H1 (cell line): Measurements from ENCODE around the gene ODAD3. TPM values are rescaled to one million over a fixed set of nuclear protein-coding genes. Genes with fewer than 3 reads are reported as not detected.
"Not testable (repeated sequence)": the region's sequence is repeated elsewhere in the genome, so short reads cannot be mapped to it uniquely, and the experiment has no call there.

Experiments used
- CTCF ChIA-PET: fragments of 300-600 bp; sonication (Branson Sonifier 250); formaldehyde crosslinking; loops from one replicate; lab custom pipeline; 2021; ENCODE audit not compliant: partially characterized antibody; lab: Charles Lee
- POLR2A ChIA-PET: fragments of 300-600 bp; sonication (Branson Sonifier 250); formaldehyde crosslinking; loops from one replicate; lab custom pipeline; 2021; ENCODE audit warnings: inconsistent platforms; ENCODE audit not compliant: partially characterized antibody; lab: Charles Lee
- DNase-seq, 2 experiments: peaks; one replicate each; pipeline versions ENCODE4 v3.0.0 to v3.0.0-alpha.2; 2010 to 2022; ENCODE audit warnings: low spot score in 2 of 2, low read depth in 1 of 2, mixed read lengths in 1 of 2
- FAIRE-seq: peaks from 2 replicates; lab custom pipeline; 2011; peaks lifted over from hg19 to GRCh38; lab: Jason Lieb, UNC
- H2AFZ ChIP-seq: 2 replicates; pipeline ENCODE4 v1.8.1; 2012; ENCODE audit warnings: low read length, inconsistent platforms
- H2AK5ac ChIP-seq: 2 replicates; pipeline ENCODE4 v1.6.1; 2013; ENCODE audit warnings: low read depth, low read length
- H2BK120ac ChIP-seq: replicated peaks from 2 replicates; pipeline ENCODE3; 2013; ENCODE audit warnings: low read depth, low read length, inconsistent platforms
- H2BK12ac ChIP-seq: 2 replicates; pipeline ENCODE4 v1.6.1; 2013; ENCODE audit warnings: low read depth, low read length
- H2BK15ac ChIP-seq: 2 replicates; pipeline ENCODE4 v1.6.1; 2013; ENCODE audit warnings: low read length
- H2BK20ac ChIP-seq: 2 replicates; pipeline ENCODE4 v1.6.1; 2013; ENCODE audit warnings: low read length
- H2BK5ac ChIP-seq: 2 replicates; pipeline ENCODE4 v1.6.1; 2013; ENCODE audit warnings: low read depth, low read length
- H3K14ac ChIP-seq: 2 replicates; pipeline ENCODE4 v1.6.1; 2013; ENCODE audit warnings: inconsistent platforms; ENCODE audit not compliant: insufficient read length
- H3K18ac ChIP-seq: 2 replicates; pipeline ENCODE4 v1.6.1; 2013; ENCODE audit warnings: low read length; ENCODE audit errors: extremely low read depth
- H3K23ac ChIP-seq: 2 replicates; pipeline ENCODE4 v1.6.1; 2013; ENCODE audit warnings: inconsistent platforms; ENCODE audit not compliant: insufficient read length
- H3K23me2 ChIP-seq: 2 replicates; pipeline ENCODE4 v1.6.1; 2013; ENCODE audit warnings: low read depth, low read length
- H3K27ac ChIP-seq: 2 replicates; pipeline ENCODE4 v1.6.1; 2011; ENCODE audit warnings: low read depth, low read length, inconsistent platforms
- H3K27me3 ChIP-seq, 4 experiments: replicated peaks in 1 of 4; 1 replicate in 1 of 4; 2 replicates in 3 of 4; pipeline versions ENCODE4 v1.6.1 to v1.8.1; 2011 to 2013; ENCODE audit warnings: low read length in 3 of 4, mild to moderate bottlenecking in 3 of 4, inconsistent platforms in 2 of 4, mixed read lengths in 2 of 4, moderate library complexity in 1 of 4; ENCODE audit not compliant: control insufficient read depth in 3 of 4, insufficient read depth in 3 of 4; ENCODE audit errors: extremely low read depth in 1 of 4
- H3K36me3 ChIP-seq, 4 experiments: 2 replicates each; pipeline versions ENCODE4 v1.6.1 to v1.8.1; 2011 to 2013; ENCODE audit warnings: mild to moderate bottlenecking in 4 of 4, low read length in 3 of 4, moderate library complexity in 2 of 4, control low read depth in 1 of 4, inconsistent platforms in 1 of 4; ENCODE audit not compliant: insufficient read depth in 4 of 4, control insufficient read depth in 2 of 4
- H3K4ac ChIP-seq: replicated peaks from 2 replicates; pipeline ENCODE3; 2013; ENCODE audit warnings: low read length, low read depth, mixed read lengths, inconsistent platforms; ENCODE audit not compliant: insufficient read length
- H3K4me1 ChIP-seq, 4 experiments: replicated peaks in 1 of 4; 1 replicate in 1 of 4; 2 replicates in 3 of 4; pipeline versions ENCODE4 v1.6.1 to v1.8.1; 2011 to 2013; ENCODE audit warnings: low read length in 3 of 4, inconsistent platforms in 2 of 4, mixed read lengths in 1 of 4; ENCODE audit not compliant: insufficient read depth in 4 of 4, control insufficient read depth in 3 of 4
- H3K4me2 ChIP-seq, 2 experiments: 2 replicates each; pipeline versions ENCODE4 v1.6.1 to v1.8.1; 2011 to 2013; ENCODE audit warnings: low read depth in 2 of 2, low read length in 2 of 2, control low read depth in 1 of 2, inconsistent platforms in 1 of 2, mild to moderate bottlenecking in 1 of 2; ENCODE audit not compliant: insufficient read depth in 1 of 2
- H3K4me3 ChIP-seq, 4 experiments: fragments of 200-600, 300-600 bp in 1 of 4; sonication (generic), shearing (Covaris generic), sonication (Bioruptor Twin) in 1 of 4; 2 replicates each; pipeline versions ENCODE4 v1.5.1 to v1.8.1; 2011 to 2016; ENCODE audit warnings: low read length in 4 of 4, low read depth in 3 of 4, control low read depth in 2 of 4, inconsistent platforms in 2 of 4, mild to moderate bottlenecking in 2 of 4, mixed read lengths in 1 of 4, moderate library complexity in 1 of 4; ENCODE audit not compliant: insufficient read depth in 2 of 4; ENCODE audit errors: extremely low read depth in 1 of 4
- H3K56ac ChIP-seq: replicated peaks from 2 replicates; pipeline ENCODE3; 2013; ENCODE audit warnings: low read depth, mild to moderate bottlenecking, mixed read lengths, low read length, inconsistent platforms; ENCODE audit not compliant: insufficient read length
- H3K79me1 ChIP-seq: 2 replicates; pipeline ENCODE4 v1.6.1; 2013; ENCODE audit warnings: low read depth, low read length, control low read depth
- H3K79me2 ChIP-seq, 2 experiments: 2 replicates each; pipeline versions ENCODE4 v1.6.1 to v1.8.1; 2012 to 2013; ENCODE audit warnings: low read length in 2 of 2, mild to moderate bottlenecking in 2 of 2, inconsistent platforms in 1 of 2; ENCODE audit not compliant: insufficient read depth in 2 of 2, control insufficient read depth in 1 of 2
- H3K9ac ChIP-seq, 4 experiments: replicated peaks in 1 of 4; 1 replicate in 1 of 4; 2 replicates in 3 of 4; pipeline versions ENCODE4 v1.6.1 to v1.8.1; 2011 to 2013; ENCODE audit warnings: low read depth in 3 of 4, low read length in 3 of 4, control low read depth in 2 of 4, mild to moderate bottlenecking in 2 of 4, moderate library complexity in 2 of 4, inconsistent platforms in 1 of 4; ENCODE audit errors: extremely low read depth in 1 of 4
- H3K9me3 ChIP-seq, 2 experiments: 2 replicates each; pipeline versions ENCODE4 v1.6.1 to v1.8.1; 2012 to 2013; ENCODE audit warnings: mild to moderate bottlenecking in 2 of 2, moderate library complexity in 2 of 2, control low read depth in 1 of 2, inconsistent platforms in 1 of 2, low read depth in 1 of 2, low read length in 1 of 2, mixed read lengths in 1 of 2; ENCODE audit not compliant: insufficient read depth in 2 of 2
- H4K20me1 ChIP-seq, 2 experiments: replicated peaks in 1 of 2; 2 replicates each; pipeline versions ENCODE3 to v1.8.1; 2011 to 2013; ENCODE audit warnings: inconsistent platforms in 2 of 2, low read length in 2 of 2, mild to moderate bottlenecking in 1 of 2; ENCODE audit not compliant: insufficient read depth in 2 of 2, control insufficient read depth in 1 of 2
- H4K5ac ChIP-seq: 2 replicates; pipeline ENCODE4 v1.6.1; 2013; ENCODE audit warnings: low read length, low read depth, mixed read lengths, inconsistent platforms; ENCODE audit not compliant: insufficient read length
- H4K8ac ChIP-seq: 2 replicates; pipeline ENCODE4 v1.8.0; 2013; ENCODE audit warnings: mild to moderate bottlenecking, moderate library complexity, low read length, inconsistent platforms; ENCODE audit not compliant: insufficient read depth; ENCODE audit errors: extremely low read depth
- H4K91ac ChIP-seq: replicated peaks from 2 replicates; pipeline ENCODE3; 2013; ENCODE audit warnings: low read length, mixed read lengths, inconsistent platforms; ENCODE audit not compliant: insufficient read length
- WGBS, 2 experiments: shearing (Covaris generic) in 1 of 2; methylation state at CpG; one replicate each; pipeline versions ENCODE4 v1.1.6 to v1.1.7; 2013 to 2015; ENCODE audit warnings: low lambda C conversion rate in 2 of 2, mixed read lengths in 2 of 2, inconsistent platforms in 1 of 2, low coverage in 1 of 2, missing lambda C conversion rate in 1 of 2; ENCODE audit not compliant: insufficient replicate concordance in 2 of 2, insufficient coverage in 1 of 2, insufficient read length in 1 of 2; ENCODE audit errors: extremely low coverage in 1 of 2, missing lambda C conversion rate in 1 of 2; 5-methylcytosine and 5-hydroxymethylcytosine counted together
- polyA plus RNA-seq, 7 experiments: library from polyadenylated mRNA; depleted of rRNA in 3 of 7; stranded (reverse) in 5 of 7; unstranded in 2 of 7; fragments of >200 nt in 5 of 7; fragments of 200-250 nt in 2 of 7; gene quantifications; 1 replicate in 5 of 7; 2 replicates in 1 of 7; 4 replicates in 1 of 7; pipeline versions ENCODE4 v1.2.1 to v1.2.3, GENCODE V29; 2011 to 2013; ENCODE audit warnings: missing spikeins in 2 of 7, mixed read lengths in 2 of 7
- total RNA-seq: library from RNA; stranded (reverse); fragmentation: NEBNext Ultra II Directional; extraction: Animal tissue kit (Norgen Biotek cat#: 25700); gene quantifications from 2 replicates; pipeline ENCODE4 v1.2.1, GENCODE V29; 2021

ODAD3 gene
- total and polyA plus RNA-seq, 2 of the 8 experiments (the other 6 are each of a cell fraction or from before 2014, with no cell fraction given), result 2.1 to 2.2 TPM

GRCh38 chr19:11475343-11475742 is 40.4 kb upstream of the ODAD3 start:
- H3K56ac ChIP-seq, FAIRE-seq, H4K5ac ChIP-seq, H3K36me3 ChIP-seq, H2BK5ac ChIP-seq, H3K79me2 ChIP-seq, H4K8ac ChIP-seq, H3K18ac ChIP-seq, H3K23ac ChIP-seq, H4K20me1 ChIP-seq, H3K23me2 ChIP-seq, H3K79me1 ChIP-seq, DNase-seq, H3K27me3 ChIP-seq, H3K9me3 ChIP-seq, H3K4ac ChIP-seq, POLR2A ChIA-PET, H2BK15ac ChIP-seq, H2AFZ ChIP-seq, H3K4me2 ChIP-seq, H3K4me3 ChIP-seq, H2BK120ac ChIP-seq, H3K14ac ChIP-seq, H3K4me1 ChIP-seq, H2AK5ac ChIP-seq, H3K27ac ChIP-seq, H2BK20ac ChIP-seq, H3K9ac ChIP-seq, H4K91ac ChIP-seq, H2BK12ac ChIP-seq: not testable (repeated sequence)
- WGBS, 2 experiments, result 84% methylated on average over 3 of the region's 3 CpGs; no CpG with 5 or more reads in 1 of the 2 experiments
- CTCF ChIA-PET, result interaction anchor here (1.1 to 1.2 kb wide), 2 partner anchors 12 to 28 kb away, joined by 4 read pairs; no protein-coding TSS in a partner anchor
